ENCODE measurements around the gene A2ML1.
"Not testable (repeated sequence)": the region's sequence is repeated elsewhere in the genome, so short reads cannot be mapped to it uniquely, and the experiment has no call there.

The A2ML1 gene

GRCh38 chr12:8890313-8891085 lies 68.1 kb downstream of the A2ML1 start:
- Histone ChIP-seq H3K4me3 (replicated peaks; ENCODE audit: low read depth, low read length) (peak overlapping the region; percentile 56), H3K27me3 (replicated peaks; ENCODE audit: control insufficient read depth, insufficient read depth, low read length) (no peaks in the 10 kb centered on the region), H3K36me3 (ENCODE audit: control insufficient read depth, insufficient read depth, low read length) (no peaks in the 10 kb centered on the region)
- TF ChIP-seq CTCF (IDR thresholded peaks at IDR 0.05; ENCODE audit: insufficient read depth, low read length, poor library complexity, severe bottlenecking), result peak; percentile 85
- no peak for DNase-seq (ENCODE audit: extremely low read depth, insufficient read length)

DNA sequence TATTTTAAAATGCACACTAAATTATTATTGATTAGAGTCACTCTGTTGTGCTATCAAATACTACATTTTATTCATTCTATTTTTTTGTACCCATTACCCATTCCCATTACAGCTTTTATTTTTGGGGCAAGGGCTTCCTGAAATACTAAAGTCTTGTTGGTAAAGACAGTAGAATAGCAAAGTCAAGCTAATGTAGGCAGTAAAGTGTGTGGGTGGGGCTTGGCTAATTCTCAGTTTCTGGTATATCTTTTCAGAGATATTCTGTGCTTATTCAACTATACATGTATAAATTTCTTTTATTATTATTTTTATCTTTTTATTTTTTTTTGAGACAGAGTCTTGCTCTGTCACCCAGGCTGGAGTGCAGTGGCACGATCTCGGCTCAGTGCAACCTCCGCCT lies 69.6 kb downstream of the A2ML1 start:
- H3K36me3 ChIP-seq (ENCODE audit: control insufficient read depth, insufficient read depth, low read length), result no peaks in the 10 kb centered on the region
- no peak for TF ChIP-seq CTCF (IDR thresholded peaks at IDR 0.05; ENCODE audit: insufficient read depth, low read length, poor library complexity, severe bottlenecking)
- H3K27me3 ChIP-seq (replicated peaks; ENCODE audit: control insufficient read depth, insufficient read depth, low read length), result no peaks in the 10 kb centered on the region
- DNase-seq (ENCODE audit: extremely low read depth, insufficient read length), result no peak
- H3K4me3 ChIP-seq (replicated peaks; ENCODE audit: low read depth, low read length), result no peak overlapping the region

DNA sequence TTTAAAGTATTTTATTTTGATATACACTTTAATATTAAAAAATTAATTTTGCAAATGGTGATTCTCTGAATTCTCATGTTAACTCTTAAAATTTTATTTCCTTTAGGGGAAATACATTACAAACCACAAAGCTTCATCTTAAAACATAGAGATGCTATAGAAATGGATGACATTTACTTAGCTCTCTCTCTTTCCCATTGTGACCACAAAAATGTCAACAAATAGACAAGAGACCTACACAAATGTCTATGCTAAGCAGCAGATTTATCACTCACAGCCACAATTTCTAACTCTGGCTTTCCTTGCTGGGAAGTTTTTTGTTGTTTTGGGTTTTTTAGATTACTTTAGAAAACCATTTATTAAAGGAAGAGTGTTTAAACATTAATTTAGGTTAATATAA lies 72.0 kb downstream of the A2ML1 start:
- Histone ChIP-seq H3K27me3 (replicated peaks; ENCODE audit: control insufficient read depth, insufficient read depth, low read length) (no peaks in the 10 kb centered on the region), H3K4me3 (replicated peaks; ENCODE audit: low read depth, low read length) (no peak overlapping the region), H3K36me3 (ENCODE audit: control insufficient read depth, insufficient read depth, low read length) (no peaks in the 10 kb centered on the region)
- no peak for TF ChIP-seq CTCF (IDR thresholded peaks at IDR 0.05; ENCODE audit: insufficient read depth, low read length, poor library complexity, severe bottlenecking)
- no peak for DNase-seq (ENCODE audit: extremely low read depth, insufficient read length)

DNA sequence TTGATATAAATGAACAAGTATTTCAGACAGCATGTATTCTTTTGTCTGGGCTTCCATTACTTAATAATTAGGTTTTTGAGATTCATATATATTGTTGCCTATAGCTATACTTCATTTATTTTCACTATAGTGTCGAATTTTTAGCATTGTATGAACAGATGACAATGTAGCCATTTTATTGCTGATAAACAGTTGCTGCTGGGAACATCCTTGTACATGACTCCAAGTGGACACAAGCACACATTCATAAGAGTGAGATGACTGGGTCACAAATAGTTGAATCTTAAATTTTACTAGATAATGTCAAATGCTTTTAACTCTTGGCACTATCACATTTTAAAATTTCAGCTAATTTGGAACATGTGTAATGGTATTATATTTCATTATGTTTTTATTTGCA lies 72.6 kb downstream of the A2ML1 start:
- H3K27me3 ChIP-seq (replicated peaks; ENCODE audit: control insufficient read depth, insufficient read depth, low read length), result no peaks in the 10 kb centered on the region
- no peak for DNase-seq (ENCODE audit: extremely low read depth, insufficient read length)
- no peak for TF ChIP-seq CTCF (IDR thresholded peaks at IDR 0.05; ENCODE audit: insufficient read depth, low read length, poor library complexity, severe bottlenecking)
- H3K36me3 ChIP-seq (ENCODE audit: control insufficient read depth, insufficient read depth, low read length), result no peaks in the 10 kb centered on the region
- H3K4me3 ChIP-seq (replicated peaks; ENCODE audit: low read depth, low read length), result no peak overlapping the region

DNA sequence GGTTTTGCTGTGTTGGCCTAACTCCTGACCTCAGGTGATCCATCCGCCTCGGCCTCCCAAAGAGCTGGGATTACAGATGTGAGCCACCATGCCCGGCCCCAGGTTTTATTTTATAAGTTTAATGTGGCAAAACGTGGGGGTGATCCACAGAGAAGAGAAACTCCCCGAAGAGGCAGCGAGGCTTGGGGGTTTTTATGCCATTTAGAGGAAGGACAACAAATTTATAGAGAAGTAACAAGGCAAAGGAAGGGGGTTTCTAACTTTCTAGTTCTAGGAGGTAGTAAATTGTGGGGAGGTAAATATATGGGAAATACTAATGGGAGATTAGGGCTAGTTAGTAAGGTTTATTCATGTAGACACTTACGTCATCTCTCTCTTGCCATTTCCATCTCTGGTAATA lies 74.7 kb downstream of the A2ML1 start:
- H3K27me3 ChIP-seq (replicated peaks; ENCODE audit: control insufficient read depth, insufficient read depth, low read length), result no peaks in the 10 kb centered on the region
- no peaks in the 10 kb centered on the region for H3K36me3 ChIP-seq (ENCODE audit: control insufficient read depth, insufficient read depth, low read length)
- no peak for TF ChIP-seq CTCF (IDR thresholded peaks at IDR 0.05; ENCODE audit: insufficient read depth, low read length, poor library complexity, severe bottlenecking)
- H3K4me3 ChIP-seq (replicated peaks; ENCODE audit: low read depth, low read length), result no peak overlapping the region
- DNase-seq (ENCODE audit: extremely low read depth, insufficient read length), result no peak

GRCh38 chr12:8899830-8900229 lies 77.4 kb downstream of the A2ML1 start:
- H3K36me3 ChIP-seq (ENCODE audit: control insufficient read depth, insufficient read depth, low read length), result no peaks in the 10 kb centered on the region
- no peak overlapping the region for H3K4me3 ChIP-seq (replicated peaks; ENCODE audit: low read depth, low read length)
- no peak for DNase-seq (ENCODE audit: extremely low read depth, insufficient read length)
- no peak for TF ChIP-seq CTCF (IDR thresholded peaks at IDR 0.05; ENCODE audit: insufficient read depth, low read length, poor library complexity, severe bottlenecking)
- no peaks in the 10 kb centered on the region for H3K27me3 ChIP-seq (replicated peaks; ENCODE audit: control insufficient read depth, insufficient read depth, low read length)

- DNase-seq (ENCODE audit: extremely low read depth, insufficient read length); H3K27me3 ChIP-seq (replicated peaks; ENCODE audit: control insufficient read depth, insufficient read depth, low read length); H3K4me3 ChIP-seq (replicated peaks; ENCODE audit: low read depth, low read length); H3K36me3 ChIP-seq (ENCODE audit: control insufficient read depth, insufficient read depth, low read length): not testable (repeated sequence)
Measured at GRCh38 chr12:8902703-8903102, 80.3 kb downstream of the A2ML1 start.
